Sigmoid colon (tissue), 7 donors: ENCODE measurements around the gene ZNF185. TPM values are rescaled to one million over a fixed set of nuclear protein-coding genes. Genes with fewer than 3 reads are reported as not detected.

Source experiments
- DNase-seq: peaks from one replicate; pipeline ENCODE4 v3.0.0-alpha.2; 2019
- H3K27ac ChIP-seq, 4 donors: fragments of 200-600 bp; sonication (generic); one replicate each; pipeline ENCODE4 v1.5.1; 2016 to 2019; ENCODE audit warnings: mild to moderate bottlenecking in 1 of 4
- H3K27me3 ChIP-seq, 3 donors: fragments of 200-600 bp; sonication (generic); one replicate each; pipeline ENCODE4 v1.5.1; 2019; ENCODE audit warnings: mild to moderate bottlenecking in 1 of 3
- H3K36me3 ChIP-seq, 4 donors: fragments of 200-600 bp; sonication (generic); one replicate each; pipeline ENCODE4 v1.5.1; 2016 to 2019
- H3K4me1 ChIP-seq, 4 donors: fragments of 200-600 bp; sonication (generic); one replicate each; pipeline ENCODE4 v1.5.1; 2017 to 2019
- H3K4me3 ChIP-seq, 4 donors: fragments of 200-600 bp; sonication (generic); one replicate each; pipeline ENCODE4 v1.5.1; 2017 to 2019; ENCODE audit warnings: mild to moderate bottlenecking in 2 of 4, moderate library complexity in 1 of 4
- H3K9me3 ChIP-seq, 4 donors: fragments of 200-600 bp in 3 of 4; sonication (generic) in 3 of 4; one replicate each; pipeline versions ENCODE4 v1.5.1 to v1.6.1; 2013 to 2019
- EP300 ChIP-seq, 4 donors: sonication (generic); formaldehyde crosslinking; IDR thresholded peaks; one replicate each; pipeline ENCODE4 v1.6.1; 2017; ENCODE audit warnings: antibody characterized with exemption in 4 of 4
- POLR2A ChIP-seq, 2 donors: fragments of 450-650 bp; IDR thresholded peaks; one replicate each; pipeline ENCODE4 v1.6.1; 2016; ENCODE audit warnings: antibody characterized with exemption in 2 of 2, mild to moderate bottlenecking in 2 of 2, moderate library complexity in 2 of 2
- POLR2AphosphoS5 ChIP-seq, 4 donors: sonication (generic); formaldehyde crosslinking; IDR thresholded peaks; one replicate each; pipeline ENCODE4 v1.6.1; 2017; ENCODE audit warnings: antibody characterized with exemption in 4 of 4
- WGBS, 2 donors: extraction: QIAGEN DNeasy Blood & Tissue Kit; methylation state at CpG; one replicate each; pipeline ENCODE4 v1.1.7; 2013; 5-methylcytosine and 5-hydroxymethylcytosine counted together
- intact Hi-C: fragments of 100-400 bp; cut with DNase I; formaldehyde crosslinking; loops from one replicate; pipeline ENCODE4 v1.15.1; 2023
- polyA plus RNA-seq, 3 donors: library from polyadenylated mRNA; stranded (reverse); fragments of 200-250 nt; gene quantifications; one replicate each; pipeline ENCODE4 v1.2.3, GENCODE V29; 2013
- total RNA-seq, 4 donors: library from RNA; depleted of rRNA; stranded (reverse); fragments of >200 nt; gene quantifications; one replicate each; pipeline ENCODE4 v1.1.0, GENCODE V29; 2016
- TF ChIP-seq, protein P1 (sequence below), 4 experiments: fragments of 450-650 bp in 3 of 4; fragments of 200-600 bp in 1 of 4; IDR thresholded peaks; one replicate each; pipeline ENCODE4 v1.5.1; 2016 to 2019; ENCODE audit warnings: antibody characterized with exemption in 4 of 4, mild to moderate bottlenecking in 3 of 4, moderate library complexity in 2 of 4
- donor health status: healthy with polysubstance abuse.
- donor health status: Bipolar disorder and iron deficiency.
- donor health status: healthy.

ZNF185 gene
- 1 to 10 TPM in 3 of 4 donors, under 1 TPM in 1; 0.55 to 3.8 (median 2.6) TPM for total RNA-seq
- 1 to 10 TPM; 1.8 to 4.2 (median 2.3) TPM for polyA plus RNA-seq

DNA sequence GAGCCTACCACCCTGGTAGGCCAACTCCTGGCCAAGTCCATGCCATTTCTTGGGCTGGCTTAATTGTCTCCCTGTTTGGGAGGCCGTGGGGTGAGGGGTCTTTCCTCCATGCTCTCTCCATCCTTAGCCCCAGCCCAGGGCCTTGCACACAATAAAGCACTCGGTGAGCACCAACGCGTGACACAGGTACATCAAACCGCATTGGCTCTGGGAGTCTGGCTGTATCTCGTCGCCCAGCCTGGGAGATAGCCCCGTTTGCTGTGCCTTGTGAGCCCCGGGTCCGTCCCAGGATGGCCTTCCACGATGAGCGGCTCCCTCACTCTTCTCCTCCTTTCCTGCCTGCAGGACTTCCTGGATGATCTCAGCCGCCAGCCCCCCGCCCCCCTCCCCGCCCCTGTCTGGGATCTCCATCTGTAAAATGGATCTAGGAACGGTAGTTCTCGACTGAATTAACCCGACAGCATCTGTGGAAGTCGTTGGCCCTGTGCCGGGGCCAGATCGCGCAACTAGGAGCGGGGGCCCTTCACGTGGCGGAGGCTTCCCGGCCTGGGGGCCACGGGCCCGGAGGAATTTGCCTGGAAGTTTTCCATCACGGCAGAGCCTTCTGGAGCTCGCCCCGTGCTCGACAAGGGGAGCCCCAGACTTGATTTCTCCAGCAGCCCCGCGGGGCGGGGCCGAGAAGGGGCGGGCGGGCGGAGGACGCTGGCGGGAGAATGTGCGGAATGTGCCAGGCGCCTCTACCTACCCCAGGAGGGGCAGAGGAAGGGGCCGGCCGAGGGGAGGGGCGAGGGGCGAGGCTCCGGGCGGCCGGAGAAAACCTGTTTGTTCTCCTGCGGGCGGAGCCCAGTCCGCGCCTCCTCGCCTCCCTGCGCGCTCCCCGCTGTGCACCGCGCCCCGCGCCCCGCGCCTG is at the start of gene ZNF185:
Gene ZNF185 (plus strand): TSS at position 846 of the 910 bp plus-strand sequence. CDS start 16,423 bp downstream, outside the sequence.
- no peak for DNase-seq
- no peak within 1 kb of the TSS for H3K27ac ChIP-seq
- peaks cover 0 to 15% (median 0%) of the 10 kb centered on the region in 3 donors for H3K27me3 ChIP-seq
- peak within 1 kb of the TSS in 3 of 4 donors; percentile 23 to 41 (median 34) for H3K4me3 ChIP-seq
- H3K36me3 ChIP-seq: no peaks in the 10 kb centered on the region
- no peaks in the 10 kb centered on the region for H3K4me1 ChIP-seq
- WGBS, 2 donors: 14% methylated on average over 64 of the region's 64 CpGs
- no peaks in the 10 kb centered on the region for H3K9me3 ChIP-seq
- TF ChIP-seq EP300 (IDR thresholded peaks at IDR 0.05): no peak
- TF ChIP-seq, protein P1, sequence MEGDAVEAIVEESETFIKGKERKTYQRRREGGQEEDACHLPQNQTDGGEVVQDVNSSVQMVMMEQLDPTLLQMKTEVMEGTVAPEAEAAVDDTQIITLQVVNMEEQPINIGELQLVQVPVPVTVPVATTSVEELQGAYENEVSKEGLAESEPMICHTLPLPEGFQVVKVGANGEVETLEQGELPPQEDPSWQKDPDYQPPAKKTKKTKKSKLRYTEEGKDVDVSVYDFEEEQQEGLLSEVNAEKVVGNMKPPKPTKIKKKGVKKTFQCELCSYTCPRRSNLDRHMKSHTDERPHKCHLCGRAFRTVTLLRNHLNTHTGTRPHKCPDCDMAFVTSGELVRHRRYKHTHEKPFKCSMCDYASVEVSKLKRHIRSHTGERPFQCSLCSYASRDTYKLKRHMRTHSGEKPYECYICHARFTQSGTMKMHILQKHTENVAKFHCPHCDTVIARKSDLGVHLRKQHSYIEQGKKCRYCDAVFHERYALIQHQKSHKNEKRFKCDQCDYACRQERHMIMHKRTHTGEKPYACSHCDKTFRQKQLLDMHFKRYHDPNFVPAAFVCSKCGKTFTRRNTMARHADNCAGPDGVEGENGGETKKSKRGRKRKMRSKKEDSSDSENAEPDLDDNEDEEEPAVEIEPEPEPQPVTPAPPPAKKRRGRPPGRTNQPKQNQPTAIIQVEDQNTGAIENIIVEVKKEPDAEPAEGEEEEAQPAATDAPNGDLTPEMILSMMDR (IDR thresholded peaks at IDR 0.05): no peak
- intact Hi-C loops: no loop called here

DNA sequence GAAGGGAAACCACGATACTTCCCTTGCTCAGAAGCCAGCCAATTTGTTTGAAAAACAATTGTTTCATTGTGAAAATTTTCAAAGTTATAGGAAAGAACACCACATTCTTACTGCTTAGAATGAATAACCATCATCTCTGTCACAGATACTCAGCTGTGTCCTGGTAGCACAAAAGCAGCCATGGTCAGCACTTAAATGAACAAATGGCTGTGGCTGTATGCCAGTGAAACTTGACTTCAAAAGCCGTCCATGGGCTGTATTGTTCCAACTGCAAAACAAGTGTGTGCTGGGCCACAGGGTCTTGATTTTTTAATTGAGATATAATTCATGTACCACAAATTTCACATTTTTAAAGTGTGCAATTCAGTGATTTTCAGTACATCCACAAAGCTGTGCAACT is 47.4 kb upstream of the ZNF185 start:
- H3K36me3 ChIP-seq: peaks cover 0 to 12% (median 2%) of the 10 kb centered on the region in 4 donors
- WGBS, 2 donors: 79 to 84% methylated on average over 2 of the region's 2 CpGs

DNA sequence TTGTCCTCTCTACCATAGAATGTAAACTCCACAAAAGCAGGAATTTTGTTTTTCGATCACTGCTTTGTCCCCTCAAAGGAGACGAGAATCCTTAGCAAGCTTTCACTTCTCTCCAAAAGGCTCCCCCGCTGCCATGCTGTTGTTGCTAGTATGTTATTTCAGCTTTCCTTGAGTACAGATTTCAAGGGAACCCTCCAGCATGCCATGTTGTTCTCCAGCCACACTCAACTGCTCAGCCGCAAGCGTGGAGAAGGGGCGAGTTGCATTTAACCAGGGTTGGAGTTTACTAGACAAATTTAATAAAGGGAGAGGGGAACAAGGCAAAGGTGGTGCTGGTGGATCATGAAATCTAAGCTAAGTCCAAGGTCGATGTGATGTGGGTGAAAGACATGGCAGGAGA is 43.9 kb upstream of the ZNF185 start:
- Histone ChIP-seq H3K4me1 (no peaks in the 10 kb centered on the region), H3K27me3 (no peaks in the 10 kb centered on the region), H3K27ac (no peak overlapping the region), H3K4me3 (no peak overlapping the region), H3K9me3 (no peaks in the 10 kb centered on the region), H3K36me3 (peaks cover 0 to 20% (median 2%) of the 10 kb centered on the region in 4 donors)
- intact Hi-C loops: no loop called here
- WGBS, 2 donors: 97 to 98% methylated on average over 7 of the region's 7 CpGs
- DNase-seq: no peak
- TF ChIP-seq POLR2A (IDR thresholded peaks at IDR 0.05) (no peak), EP300 (IDR thresholded peaks at IDR 0.05) (no peak), POLR2AphosphoS5 (IDR thresholded peaks at IDR 0.05) (no peak)
- TF ChIP-seq, protein P1 (IDR thresholded peaks at IDR 0.05): no peak

More for the DNA sequence above, 47.4 kb upstream of the ZNF185 start:
- TF ChIP-seq, protein P1 (IDR thresholded peaks at IDR 0.05): no peak
- TF ChIP-seq POLR2AphosphoS5 (IDR thresholded peaks at IDR 0.05) (no peak), POLR2A (IDR thresholded peaks at IDR 0.05) (no peak), EP300 (IDR thresholded peaks at IDR 0.05) (no peak)
- Histone ChIP-seq H3K9me3 (no peaks in the 10 kb centered on the region), H3K27me3 (no peaks in the 10 kb centered on the region), H3K27ac (no peak overlapping the region), H3K4me3 (no peak overlapping the region), H3K4me1 (no peaks in the 10 kb centered on the region)
- intact Hi-C loops: no loop called here
- no peak for DNase-seq

DNA sequence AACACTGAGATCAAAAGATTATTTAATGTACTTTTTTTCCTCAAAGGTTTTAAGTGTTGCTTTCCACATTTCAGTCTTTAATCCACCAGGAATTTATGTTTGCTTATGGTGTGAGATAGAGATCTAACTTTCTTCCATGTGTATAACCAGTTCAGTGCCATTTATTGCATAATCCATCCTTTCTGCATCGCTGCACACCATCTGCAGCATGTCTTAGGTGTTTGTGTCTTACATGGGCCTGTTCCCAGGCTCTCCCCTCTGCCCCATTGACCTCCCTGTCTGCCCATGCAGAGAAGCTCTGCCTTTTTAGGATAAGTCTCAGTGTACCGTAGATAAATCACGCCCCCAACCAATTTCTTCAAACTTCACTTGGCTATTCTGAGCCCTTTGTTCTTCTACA is 36.8 kb upstream of the ZNF185 start:
- Histone ChIP-seq H3K4me1 (no peaks in the 10 kb centered on the region), H3K27me3 (no peaks in the 10 kb centered on the region), H3K4me3 (no peak overlapping the region), H3K9me3 (no peaks in the 10 kb centered on the region), H3K27ac (no peak overlapping the region), H3K36me3 (peaks cover 0 to 17% (median 0%) of the 10 kb centered on the region in 4 donors)
- TF ChIP-seq EP300 (IDR thresholded peaks at IDR 0.05): no peak
- TF ChIP-seq, protein P1 (IDR thresholded peaks at IDR 0.05): no peak
- TF ChIP-seq POLR2AphosphoS5 (IDR thresholded peaks at IDR 0.05): no peak
- 89 to 90% methylated on average over 3 of the region's 3 CpGs for WGBS, 2 donors
- intact Hi-C loops: no loop called here
- no peak for DNase-seq
